Stimulated activated CD8-positive, alpha-beta memory T cell treated with anti-CD3 and anti-CD28 coated beads, Interleukin-2, amount 100 ng/mL, for 48 hours (primary cell): ENCODE data around the gene PPP1R2.

Source experiments
- DNase-seq, 2 donors: peaks; one replicate each; pipeline ENCODE4 v3.0.0-alpha.2; 2020; ENCODE audit warnings: low read depth in 2 of 2

The PPP1R2 gene

DNA sequence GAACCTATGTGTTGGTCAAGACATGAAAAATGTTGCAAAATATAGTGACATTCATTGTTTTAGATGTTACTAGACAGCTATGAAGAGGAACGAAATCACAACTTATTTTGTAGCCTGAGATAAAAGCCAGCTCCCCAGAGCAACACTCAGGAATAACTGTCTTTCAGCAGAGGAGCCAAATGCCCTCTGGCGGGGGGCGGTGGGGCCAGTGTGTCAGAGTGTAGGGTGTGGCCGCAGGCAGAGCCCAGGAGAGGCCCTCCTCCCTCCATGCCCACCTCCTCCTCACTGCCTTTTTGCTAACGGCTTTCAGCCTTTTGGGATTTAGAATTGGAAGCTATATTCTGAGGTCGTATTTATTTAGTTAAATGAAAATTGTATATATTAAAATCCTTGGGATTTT lies 23.7 kb upstream of the PPP1R2 start:
- DNase-seq = no peak

DNA sequence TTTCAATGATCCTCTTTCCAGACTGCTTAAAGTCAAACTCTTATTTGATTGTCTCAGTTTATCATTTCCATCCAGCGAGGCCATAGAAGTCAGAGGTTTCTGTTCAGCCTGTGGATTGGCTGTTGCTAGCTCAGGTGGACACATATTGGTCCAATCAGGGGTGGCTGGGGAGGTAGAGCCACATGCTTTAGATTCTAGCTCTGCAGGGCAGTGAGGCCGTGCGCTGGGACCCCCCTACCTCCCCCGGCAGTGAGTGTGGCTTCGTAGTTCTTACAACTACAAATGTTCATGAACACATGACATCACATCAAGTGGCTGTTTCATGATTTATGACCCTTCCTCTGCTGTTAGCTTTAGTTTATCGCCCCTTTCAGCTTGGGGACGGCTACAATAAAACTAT lies 22.6 kb upstream of the PPP1R2 start:
- DNase-seq = no peak

DNA sequence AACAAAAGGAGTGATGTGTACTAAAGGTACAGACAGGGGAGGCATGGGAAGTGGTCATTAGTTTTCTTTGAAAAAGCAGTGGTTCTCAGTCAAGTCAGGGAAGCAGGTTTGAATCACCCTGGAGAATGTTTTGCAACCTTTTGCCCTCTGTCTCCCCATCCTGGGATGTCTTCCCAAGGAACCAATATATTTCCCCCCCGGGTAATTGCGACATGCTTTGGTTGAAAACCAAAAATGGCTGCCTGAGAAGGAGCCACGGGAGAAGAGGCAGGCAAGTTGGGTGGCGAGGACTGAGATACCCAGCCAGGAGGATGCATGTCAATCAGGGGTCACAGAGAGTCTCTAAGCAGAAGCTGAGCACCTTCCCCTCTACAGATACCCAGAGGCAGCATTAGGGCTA lies 20.2 kb upstream of the PPP1R2 start:
- DNase-seq = no peak

DNA sequence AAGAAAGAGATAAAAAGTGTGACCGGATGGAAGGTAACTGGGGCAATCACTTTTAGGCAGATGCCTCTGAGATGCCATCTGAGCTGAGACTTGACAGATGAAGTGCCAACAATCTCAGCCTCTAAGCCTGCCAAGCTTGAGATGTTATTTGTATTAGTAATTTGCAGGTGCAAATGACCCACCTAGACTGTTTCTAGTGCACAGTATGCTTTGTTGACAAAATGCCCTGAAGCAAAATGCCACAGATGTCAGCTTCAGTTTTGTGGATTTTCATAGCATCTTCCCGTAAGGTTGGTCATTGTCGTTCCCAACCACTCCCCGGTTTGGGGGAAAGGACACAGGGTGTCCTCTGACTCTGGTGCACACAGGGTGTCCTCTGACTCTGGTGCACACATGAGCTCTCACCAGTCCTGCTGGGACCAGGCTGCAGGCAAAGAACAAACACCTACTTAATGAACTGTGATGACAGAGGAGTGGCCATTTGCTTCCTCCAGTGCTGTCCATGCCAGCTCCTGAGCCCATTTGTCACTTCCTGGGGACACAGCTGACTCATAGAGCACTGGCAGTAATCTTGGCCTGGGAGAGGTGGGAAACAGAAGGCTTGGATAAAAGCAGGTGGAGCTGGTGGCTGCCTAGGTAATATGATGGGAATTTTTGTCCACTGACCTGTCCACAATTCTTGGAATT lies 16.7 kb upstream of the PPP1R2 start:
- DNase-seq = no peak

DNA sequence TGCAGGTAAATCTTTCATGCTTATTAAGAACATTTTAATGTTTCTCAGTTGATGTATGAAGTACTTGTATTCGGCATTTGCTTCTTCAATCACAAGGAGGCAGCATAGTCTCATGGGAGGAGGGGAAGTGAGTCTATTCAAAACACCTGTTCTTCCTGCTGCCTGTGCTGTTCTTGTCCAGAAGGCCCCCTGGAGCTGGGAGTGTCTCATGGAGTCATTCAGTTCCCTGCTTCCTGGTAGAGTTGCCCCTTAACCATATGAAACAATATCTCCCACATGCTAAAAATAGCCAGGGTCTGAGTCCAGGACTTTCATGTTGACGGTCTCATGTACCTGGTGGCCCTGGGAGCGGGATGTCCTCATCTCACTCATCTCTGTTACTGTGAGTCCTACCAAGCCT lies 15.5 kb upstream of the PPP1R2 start:
- no peak for DNase-seq

DNA sequence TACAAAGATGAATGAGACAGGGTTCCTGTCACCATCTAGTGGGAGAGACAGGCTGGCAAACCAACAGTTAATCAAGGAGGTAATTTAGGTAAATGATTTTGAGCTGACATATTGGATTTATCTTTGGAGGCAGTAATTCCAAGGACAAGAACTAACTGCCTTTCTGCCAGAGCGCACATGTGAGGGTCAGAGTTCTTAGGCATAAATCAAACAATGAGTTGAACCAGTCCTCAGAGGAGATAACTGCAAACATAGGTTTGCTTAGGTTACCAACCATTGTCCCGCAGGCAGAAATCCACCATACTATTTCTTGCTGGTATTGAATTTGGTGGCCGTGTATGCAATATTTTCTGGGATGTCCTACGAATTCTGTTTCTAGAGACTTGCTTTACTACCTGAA lies 14.2 kb upstream of the PPP1R2 start:
- no peak for DNase-seq

DNA sequence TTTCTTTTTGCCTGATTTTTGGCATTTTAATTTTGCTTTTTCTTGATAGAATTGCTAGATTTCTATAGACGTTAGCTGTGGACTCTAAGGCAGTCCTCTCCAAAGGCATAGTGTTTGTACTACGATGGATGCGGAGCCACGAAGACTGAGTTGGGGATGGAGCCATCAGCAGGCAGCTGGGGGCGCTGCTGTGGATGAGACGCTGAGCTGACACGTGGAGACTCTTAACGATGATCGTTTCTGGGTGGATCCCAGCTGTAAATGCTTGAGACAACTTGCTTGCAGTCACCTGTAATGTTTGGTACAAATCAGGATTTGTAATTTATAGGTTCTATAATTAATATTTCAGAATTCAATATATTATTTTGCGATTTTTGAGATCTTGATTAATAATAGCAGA lies 13.3 kb upstream of the PPP1R2 start:
- peak in 1 of 2 donors; percentile 27 for DNase-seq

DNA sequence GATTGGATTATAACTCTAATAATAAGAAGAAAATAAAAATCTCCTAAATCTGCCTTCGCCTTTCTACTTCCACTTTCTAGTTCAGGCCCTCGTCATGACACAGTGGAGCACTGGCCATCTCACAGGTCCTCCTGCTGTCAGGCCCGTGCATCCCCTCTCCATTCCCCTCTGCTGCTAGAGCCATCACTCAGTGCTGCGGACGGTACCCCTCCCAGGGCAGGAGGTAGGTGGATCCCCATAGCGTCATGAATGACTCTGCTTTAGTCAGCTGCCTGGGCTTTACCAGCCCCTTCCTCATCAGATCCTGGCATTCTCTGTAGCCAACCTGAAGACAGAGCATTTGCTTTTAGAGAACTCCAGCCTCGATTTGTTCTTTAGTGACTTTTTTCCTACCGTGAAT lies 12.0 kb upstream of the PPP1R2 start:
- no peak for DNase-seq

DNA sequence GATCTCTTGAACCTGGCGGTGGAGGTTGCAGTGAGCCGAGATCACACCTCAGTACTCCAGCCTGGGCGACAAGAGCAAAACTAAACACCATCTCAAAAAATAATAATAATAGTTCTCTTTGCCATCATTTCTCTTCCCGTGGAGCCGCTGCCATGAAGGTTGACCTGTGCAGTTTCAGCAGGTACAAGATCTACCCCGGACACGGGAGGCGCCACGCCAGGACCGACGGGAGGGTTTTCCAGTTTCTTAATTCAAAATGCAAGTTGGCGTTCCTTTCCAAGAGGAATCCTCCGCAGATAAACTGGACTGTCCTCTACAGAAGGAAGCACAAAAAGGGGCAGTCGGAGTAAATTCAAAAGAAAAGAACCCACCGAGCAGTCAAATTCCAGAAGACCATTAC lies 11.3 kb upstream of the PPP1R2 start:
- no peak for DNase-seq

DNA sequence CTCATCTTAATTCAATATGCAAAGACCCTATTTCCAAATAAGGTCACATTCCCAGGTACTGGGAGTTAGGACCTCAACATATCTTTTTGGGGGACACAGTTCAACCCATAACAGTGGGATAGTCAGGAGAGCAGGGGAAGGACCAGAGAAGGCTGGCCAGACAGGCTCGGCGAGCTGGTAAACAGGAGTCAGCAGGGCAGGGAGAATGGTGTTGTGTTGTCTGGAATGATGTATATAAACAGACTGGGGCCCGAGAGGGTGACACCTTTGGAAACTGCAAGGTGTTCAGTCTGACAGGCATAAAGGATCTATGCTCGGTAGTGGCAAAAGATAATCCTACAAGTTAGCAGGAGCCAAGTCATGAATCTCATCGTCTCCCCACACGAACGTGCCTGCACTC lies 10.1 kb upstream of the PPP1R2 start:
- no peak for DNase-seq

DNA sequence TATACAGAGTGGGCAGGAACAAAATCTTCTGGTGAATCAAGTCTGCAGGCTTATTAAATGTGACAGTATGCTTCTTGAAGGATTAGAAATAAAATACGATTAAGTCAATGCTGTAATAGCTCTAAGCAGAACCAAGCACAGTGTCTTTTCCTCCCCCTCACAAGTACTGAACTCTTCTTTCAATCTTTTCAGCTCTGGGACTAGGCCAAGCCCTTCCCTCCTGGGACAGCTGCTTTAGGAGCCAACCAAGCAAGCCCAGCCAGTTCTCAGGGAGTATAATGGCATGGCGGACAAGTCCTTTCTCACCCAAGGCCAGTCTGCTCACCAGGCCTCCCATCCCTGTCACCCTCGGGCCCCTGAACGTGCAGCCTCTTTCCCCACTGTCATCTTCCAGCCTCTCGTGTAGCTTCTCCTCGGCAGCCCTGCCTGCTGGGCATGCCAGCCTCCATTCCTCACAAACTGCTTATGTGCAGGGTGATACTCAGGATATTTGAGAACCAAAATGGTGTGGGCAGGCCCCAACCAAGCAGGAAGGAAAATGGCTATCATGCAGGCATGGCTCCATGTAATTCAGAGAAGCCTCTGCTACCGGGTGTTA lies 8.4 kb upstream of the PPP1R2 start:
- no peak for DNase-seq

DNA sequence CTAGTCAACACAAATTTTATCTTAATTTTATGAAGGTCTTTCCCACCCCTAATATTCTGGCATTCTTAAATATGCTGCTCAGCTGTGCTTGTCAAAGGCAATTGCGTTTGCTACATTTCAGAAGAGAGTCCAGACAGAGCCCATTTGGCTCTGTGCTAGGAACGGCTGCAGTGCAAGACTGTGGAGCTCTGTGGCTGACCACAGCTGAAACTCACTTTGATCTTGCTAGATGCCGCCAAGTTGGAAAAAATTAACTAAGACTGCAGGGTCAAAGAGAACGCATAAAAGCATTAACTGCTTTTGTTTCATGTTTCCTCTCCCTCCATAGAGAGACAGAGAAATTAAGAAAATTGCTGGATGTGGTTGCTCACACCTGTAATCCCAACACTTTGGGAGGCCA lies 7.6 kb upstream of the PPP1R2 start:
- no peak for DNase-seq

DNA sequence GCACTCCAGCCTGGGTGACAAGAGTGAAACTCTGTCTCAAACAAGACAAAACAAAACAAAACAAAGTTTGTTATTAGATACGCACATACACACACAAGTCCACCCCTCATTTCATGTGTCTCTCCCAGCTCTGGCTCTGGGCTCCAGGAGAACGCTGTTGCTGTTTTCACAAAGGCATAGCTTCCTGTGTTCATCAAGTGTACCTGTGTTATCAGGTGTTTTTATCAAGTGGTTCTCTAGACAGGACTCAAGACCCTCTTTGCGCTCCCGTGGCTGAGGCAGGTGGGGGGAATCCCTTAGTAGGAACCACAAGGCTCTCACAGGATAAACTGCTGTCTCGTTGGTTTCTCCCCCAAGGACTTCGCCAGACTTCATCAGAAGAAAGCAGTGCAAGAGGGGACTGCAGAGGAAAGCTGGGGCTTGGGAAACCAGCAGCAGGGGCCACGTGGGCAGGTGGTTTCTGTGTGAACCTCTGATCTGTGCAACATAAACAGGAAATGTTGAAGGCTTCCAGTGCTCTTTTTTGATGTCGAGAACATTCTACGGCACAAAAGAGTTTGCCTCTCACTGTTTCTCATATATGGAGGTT lies 6.9 kb upstream of the PPP1R2 start:
- DNase-seq = peak; percentile 46 to 63

DNA sequence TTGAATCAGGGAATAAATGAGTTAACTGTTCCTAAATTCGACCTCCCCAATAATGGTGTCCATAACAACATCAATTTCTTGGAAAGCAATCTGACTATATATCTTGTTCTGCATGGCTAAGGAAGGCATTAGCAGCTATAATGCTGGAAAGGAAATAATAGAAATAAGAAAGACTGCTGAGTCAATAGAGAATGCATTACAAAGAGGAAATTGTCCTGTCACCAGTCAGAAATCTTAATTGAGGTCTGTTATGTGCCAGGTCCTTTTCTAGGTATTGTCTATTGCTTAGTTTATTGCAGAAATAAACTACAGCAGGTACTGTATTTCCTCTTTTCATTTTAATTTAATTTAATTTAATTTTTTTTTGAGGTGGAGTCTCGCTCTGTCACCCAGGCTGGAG lies 5.9 kb upstream of the PPP1R2 start:
- no peak for DNase-seq

DNA sequence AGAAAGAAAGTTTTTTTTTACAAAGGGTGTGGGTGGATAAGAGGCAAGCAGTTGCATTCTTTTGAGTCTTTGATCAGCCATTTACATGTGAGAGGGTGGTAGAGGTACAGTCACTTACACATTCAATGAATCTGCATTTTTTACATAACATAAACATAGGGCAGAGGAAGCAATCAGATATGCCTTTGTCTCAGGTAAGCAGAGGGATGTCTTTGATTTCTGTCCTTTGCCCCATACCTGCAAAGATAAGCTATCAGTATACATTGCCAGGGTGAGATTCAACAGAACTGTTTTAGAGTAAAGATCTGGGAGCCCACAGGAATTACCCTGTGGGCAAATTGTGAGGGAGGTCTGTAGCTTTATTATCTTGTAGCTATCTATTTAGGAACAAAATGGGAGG lies 5.4 kb upstream of the PPP1R2 start:
- DNase-seq = no peak

DNA sequence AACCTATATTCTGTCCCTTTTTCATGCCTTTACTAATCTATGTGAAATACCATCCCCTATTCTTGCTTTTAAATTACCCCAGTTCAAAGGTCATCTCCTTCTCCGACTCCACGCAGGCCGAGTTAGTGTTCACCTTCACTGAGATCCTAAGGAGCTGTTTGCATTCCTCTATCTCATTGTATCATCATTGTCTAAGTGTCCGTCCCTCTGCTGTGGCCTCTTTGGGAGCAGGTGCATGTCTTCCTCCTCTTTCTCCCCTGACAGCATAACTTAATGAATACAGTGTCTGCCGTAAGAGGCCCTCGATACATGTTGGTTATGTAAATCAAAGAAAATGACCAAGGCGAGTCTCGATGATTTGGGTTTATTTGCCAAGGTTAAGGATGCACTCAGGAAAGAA lies 4.9 kb upstream of the PPP1R2 start:
- no peak for DNase-seq

DNA sequence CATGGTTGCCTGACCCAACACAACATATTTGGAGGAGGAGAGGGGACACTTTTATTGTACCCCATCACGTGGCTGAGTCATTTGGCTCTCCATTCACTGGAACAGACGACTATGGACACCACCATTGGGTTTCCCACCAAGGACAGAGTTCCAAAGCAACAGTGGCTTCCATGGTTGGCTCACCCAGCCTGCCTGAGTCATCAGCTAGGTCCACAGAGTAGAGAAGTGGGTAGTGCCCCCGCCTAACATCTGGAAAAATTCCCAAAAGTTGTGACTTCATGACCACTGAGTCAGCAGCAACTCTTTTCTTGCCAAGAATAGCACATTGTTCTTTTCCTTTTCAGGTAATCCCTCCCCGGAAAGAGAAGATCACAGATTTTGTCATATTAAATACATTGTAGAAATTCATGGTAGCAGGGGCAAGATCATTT lies 3.0 kb upstream of the PPP1R2 start:
- DNase-seq = no peak

DNA sequence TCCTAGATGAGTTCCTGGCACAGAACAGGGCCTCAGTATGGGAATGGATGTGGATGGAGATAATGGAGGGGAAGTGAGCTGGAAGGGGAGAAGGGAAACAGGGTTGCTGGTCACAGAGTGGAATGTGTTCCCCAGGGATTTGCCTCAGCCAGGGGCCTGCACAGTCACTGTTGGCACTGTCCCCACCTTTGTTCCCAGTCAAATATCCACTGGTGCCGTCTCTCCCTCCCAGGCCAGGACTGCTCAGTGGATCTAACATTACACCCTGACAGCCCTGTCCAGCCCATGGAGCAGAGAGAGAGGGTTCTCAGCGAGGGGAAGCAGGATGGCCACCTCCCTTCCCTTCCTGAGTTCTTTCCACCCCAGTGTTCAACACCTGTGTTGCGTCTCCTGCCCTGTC lies 1.5 kb upstream of the PPP1R2 start:
- DNase-seq = no peak

DNA sequence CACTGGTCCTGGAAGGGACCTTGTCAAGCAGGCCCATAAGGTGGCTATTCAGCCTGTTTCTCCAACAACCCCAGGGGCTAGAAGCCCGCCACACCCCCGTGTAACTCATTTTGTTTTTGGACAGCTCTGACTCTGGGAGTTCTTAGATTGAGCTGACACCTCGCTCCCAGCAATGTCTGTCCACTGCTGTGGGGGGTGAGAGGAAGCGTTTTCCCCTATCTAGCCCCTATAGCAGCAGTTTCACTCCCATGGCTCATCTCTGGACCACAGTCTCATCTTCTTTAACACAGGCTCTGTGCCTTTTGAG lies 1.1 kb upstream of the PPP1R2 start:
- no peak for DNase-seq

DNA sequence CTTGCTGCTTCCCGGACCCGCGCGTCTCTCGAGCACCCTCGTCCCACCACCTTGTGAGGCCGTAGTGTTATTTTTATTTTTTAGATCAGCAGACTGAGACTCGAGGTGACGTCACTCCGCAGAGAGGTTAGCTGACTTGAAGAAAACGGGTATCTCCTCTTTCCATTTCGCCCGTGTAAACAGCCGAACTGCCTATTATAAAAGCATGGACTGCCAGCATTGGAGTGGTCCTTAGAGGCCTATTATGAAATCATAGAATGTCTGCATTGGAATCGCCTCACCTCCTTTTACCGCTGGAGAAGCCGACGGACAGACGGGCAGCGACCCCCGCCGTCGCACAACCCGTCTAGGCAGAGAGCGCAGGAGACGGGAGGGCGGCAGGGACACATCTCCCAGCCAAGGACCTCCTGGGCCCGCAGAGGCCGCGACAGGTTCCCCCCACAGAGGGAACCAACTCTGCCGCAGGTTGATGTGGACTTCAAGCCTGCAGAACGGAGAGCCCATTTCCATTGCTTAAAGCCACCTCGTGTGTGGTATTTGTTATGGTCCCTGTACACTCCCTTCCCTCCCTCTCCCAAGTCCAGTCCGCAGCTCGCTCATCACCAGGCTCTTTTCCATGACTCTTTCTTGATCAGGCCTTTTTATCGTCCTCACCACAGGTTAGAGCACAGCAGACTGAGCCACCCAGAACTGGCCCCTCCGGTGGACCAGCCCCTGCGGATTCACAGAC lies 540 bp upstream of the PPP1R2 start:
- DNase-seq = no peak

DNA sequence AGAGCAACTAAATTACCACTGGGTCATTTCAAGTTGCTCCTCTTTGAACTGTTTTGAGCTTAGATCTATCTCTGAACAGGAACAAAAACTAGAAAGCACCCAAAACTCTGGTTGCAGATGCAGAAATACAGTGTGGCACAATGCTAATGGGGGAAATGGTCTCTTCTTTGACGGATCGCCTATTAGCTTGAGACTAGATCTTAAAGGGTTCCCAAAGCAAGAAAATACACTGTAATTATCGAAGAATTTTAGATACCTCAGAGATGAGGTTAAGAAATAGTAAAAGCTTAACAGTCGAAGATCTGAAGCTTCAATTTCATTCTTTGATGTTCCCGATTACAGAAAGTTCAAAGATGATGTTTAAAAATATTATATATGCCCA lies 818 bp downstream of the PPP1R2 start:
- DNase-seq = no peak

DNA sequence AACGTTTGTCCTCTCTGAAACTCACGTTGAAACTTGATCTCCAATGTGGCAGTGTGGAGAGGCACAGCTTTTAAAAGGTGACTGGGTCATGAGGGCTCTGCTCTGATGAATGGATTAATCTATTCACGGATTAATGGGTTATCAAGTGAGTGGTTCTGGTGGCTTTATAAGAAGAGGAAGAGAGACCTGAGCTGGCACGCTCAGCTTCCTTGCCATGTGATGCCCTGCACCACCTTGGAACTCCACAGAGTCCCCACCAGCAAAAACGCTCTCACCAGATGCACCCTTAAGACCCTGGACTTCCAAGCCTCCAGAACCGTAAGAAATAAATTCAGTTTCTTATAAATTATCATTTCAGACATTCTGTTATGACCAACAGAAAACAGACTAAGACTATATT lies 2.6 kb downstream of the PPP1R2 start:
- no peak for DNase-seq

DNA sequence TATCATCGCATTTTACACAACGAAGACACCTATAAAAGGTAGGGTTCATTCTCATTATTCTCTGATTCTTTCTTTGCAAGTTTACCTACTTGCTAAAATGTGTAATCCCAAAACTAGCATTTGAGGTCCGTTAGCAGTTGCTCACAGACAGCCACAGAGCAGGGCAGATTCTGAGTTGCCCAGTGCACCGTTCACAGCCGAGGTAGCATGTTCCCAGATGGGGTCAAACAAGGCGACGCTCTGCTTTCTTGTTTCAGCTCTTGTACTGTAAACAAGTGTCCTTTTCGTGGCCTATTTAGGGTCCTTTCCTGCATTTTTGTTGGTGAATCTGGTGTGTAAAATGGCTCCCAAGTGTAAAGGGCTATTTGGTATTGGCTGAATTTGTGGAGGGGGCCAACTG lies 3.1 kb downstream of the PPP1R2 start:
- peak in 1 of 2 donors; percentile 41 for DNase-seq
